T47D (cell line): ENCODE data around the gene SLC26A1.

ENCODE experiments used
- DNase-seq, 2 experiments: peaks; one replicate each; pipeline versions ENCODE4 v3.0.0 to v3.0.0-alpha.2; 2011 to 2012; ENCODE audit warnings: low read depth in 1 of 2, low spot score in 1 of 2
- JUND ChIP-seq: IDR thresholded peaks from 2 replicates; pipeline ENCODE4 v1.6.1; 2012; ENCODE audit warnings: low read depth
- in situ Hi-C: cut with HindIII; loops from 2 replicates; pipeline ENCODE4 v1.10.0; 2016; ENCODE audit warnings: low sequenced_read_pairs, low pct_unique_long_range_greater_than_20kb

Gene SLC26A1

DNA sequence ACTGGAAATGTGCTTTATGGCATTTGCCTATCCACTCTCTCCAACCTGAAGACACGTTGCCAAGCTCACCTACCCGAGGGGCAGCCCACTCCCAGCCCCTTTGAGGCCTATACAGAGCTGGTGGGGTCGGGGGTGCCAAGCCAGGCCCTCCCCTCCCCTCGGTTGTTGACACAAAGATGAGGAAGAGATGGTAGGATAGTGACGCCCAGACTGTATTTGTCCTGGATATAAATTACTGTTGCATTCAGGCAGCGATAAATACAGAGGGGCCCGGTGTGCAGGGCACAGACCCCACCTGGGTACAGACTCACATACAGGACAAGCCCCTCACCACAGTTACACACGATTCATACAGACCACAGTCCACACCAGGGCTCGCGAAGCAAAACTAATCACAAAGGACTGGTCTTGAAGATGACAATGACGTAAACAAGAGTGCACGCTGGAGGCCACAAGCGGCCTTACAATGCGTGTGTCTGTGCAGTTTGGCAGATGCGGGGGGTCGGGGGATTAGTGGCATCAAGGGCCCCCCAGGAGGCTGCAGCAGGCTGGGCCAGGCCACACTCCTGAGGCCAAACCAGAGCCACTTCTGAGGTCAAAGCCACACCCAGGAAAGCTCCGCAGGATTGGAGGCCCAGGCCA, 34.4 kb downstream of the SLC26A1 start:
- TF ChIP-seq JUND = no peak
- DNase-seq = no peak
- in situ Hi-C loops = no loop called here

DNA sequence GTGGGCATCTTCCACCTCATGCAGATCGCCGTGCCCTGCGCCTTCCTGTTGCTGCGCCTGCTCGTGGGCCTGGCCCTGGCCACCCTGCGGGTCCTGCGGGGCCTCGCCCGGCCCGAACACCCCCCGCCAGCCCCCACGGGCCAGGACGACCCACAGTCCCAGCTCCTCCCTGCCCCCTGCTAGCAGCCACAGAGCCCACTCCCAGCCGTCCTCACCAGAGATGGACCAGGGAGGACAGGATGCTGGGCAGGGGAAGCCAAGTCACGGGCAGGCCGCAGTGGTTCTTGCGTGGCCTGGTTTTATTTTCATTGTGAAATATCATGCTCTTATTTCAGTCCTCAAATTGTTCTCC, 34.9 kb downstream of the SLC26A1 start:
- TF ChIP-seq JUND = no peak
- no peak for DNase-seq
- in situ Hi-C loops = no loop called here

DNA sequence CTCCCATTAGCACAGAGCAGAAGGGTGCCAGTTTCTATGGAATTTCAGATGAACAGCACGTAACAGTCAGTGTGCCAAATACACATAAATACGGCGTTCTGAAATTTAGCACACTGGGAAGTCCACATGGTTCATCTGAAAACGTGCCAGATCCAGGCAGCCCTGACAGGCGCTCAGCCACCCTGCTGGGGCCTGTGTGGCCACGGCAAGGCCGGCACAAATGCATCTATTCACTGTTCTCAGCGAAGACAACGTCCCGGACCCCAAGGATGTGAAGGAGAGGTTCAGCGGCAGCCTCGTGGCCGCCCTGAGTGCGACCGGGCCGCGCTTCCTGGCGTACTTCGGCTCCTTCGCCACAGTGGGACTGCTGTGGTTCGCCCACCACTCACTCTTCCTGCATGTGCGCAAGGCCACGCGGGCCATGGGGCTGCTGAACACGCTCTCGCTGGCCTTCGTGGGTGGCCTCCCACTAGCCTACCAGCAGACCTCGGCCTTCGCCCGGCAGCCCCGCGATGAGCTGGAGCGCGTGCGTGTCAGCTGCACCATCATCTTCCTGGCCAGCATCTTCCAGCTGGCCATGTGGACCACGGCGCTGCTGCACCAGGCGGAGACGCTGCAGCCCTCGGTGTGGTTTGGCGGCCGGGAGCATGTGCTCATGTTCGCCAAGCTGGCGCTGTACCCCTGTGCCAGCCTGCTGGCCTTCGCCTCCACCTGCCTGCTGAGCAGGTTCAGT, 35.5 kb downstream of the SLC26A1 start:
- no peak for TF ChIP-seq JUND
- in situ Hi-C loops = no loop called here
- DNase-seq = no peak

DNA sequence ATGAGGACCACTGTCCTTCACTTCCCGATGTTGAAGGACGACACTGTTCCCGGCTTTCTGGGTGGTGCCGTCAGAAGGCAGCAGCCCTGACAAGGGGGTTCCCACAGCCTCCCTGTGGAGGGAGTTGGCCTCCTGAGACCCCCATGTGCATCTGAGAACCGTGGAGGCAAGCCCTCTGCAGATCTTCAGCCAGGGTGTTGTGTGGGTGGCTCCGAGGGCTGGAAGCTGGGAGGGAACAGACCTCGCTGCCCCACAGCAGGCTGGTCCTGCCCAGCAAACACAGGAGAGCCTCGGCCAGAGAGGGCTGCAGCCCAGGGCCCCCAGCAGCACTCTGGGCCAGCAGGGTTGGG, 36.0 kb downstream of the SLC26A1 start:
- DNase-seq = no peak
- in situ Hi-C loops = no loop called here
- no peak for TF ChIP-seq JUND

DNA sequence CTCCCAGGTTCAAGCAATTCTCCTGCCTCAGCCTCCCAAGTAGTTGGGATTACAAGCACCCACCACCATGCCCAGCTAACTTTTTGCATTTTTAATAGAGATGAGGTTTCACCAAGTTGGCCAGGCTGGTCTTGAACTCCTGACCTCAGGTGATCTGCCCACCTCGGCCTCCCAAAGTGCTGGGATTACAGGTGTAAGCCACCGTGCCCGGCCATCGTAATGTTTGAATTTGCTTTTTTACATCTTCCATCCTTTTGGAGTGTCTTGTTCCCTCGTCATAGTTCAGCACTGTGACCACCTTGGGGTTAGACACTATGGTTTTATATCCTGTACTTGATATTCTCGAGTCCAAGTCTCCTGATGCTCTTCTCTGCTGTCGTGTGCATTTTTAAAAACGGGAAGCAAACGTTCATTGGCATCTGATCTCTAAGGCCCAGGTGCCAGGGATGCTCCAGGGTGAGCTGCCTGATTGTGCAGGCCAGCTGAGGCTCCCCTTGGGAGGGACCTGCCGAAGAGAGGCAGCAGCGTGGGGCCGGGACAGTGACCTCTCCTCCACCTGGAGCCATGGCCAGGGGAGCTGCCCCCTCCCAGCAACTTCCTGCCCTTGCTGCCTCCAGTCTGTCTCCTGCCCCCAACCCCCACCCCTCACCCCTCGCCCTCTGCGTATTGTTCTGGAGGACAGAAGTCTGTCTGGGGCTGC, 36.5 kb downstream of the SLC26A1 start:
- in situ Hi-C loops = no loop called here
- no peak for TF ChIP-seq JUND
- no peak for DNase-seq

DNA sequence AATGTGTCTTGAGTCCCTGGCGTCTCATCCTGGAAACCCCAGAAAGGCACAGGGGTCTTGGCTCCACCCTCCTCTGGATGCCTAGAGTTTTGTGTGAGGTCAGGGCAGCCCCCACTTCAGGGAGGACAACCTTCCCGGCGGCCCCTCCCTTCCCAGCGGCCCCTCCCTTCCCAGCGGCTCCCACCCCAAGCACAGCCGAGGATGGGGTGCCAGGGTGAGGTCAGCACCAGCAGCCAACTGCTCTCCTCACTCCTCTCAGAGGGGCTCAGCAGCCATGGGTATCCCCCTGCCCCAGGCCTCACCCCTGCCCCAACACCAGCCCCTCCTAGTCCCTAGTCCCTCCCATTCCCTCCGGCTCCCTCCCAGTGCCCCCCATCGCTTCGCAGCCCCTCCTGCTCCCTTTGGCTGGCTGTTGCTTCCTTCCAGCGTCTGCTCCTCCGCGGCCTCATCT, 37.2 kb downstream of the SLC26A1 start:
- in situ Hi-C loops = no loop called here
- DNase-seq = no peak
- no peak for TF ChIP-seq JUND

DNA sequence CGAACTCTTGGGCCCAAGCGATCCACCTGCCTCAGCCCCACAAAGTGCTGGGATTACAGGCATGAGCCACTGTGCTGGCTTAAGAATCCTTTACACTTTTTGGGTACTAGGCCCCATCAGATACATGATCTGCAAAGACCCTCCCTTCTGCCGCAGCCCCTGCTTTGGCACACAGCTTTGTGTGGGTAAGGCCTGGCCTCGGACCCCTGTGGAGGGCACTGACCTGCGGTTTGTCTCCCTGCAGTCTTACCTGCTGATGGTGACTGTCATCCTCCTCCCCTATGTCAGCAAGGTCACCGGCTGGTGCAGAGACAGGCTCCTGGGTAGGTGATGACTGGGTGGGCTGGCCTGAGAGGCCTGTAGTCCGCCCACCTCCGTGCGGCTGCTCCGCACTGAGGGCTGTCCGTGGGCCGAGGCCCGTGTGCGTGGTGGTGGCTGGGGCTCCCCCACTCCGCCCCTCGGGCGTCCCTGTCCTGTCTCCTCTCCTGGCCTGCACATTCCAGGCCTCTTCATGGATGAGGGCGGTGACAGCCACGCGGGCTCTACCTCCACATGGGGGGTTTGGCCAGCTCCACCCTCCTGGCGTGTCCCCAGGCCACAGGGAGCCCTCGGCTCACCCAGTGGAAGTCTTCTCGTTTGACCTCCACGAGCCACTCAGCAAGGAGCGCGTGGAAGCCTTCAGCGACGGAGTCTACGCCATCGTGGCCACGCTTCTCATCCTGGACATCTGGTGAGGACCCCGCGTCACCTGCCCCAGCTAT, 37.9 kb downstream of the SLC26A1 start:
- TF ChIP-seq JUND = no peak

DNA sequence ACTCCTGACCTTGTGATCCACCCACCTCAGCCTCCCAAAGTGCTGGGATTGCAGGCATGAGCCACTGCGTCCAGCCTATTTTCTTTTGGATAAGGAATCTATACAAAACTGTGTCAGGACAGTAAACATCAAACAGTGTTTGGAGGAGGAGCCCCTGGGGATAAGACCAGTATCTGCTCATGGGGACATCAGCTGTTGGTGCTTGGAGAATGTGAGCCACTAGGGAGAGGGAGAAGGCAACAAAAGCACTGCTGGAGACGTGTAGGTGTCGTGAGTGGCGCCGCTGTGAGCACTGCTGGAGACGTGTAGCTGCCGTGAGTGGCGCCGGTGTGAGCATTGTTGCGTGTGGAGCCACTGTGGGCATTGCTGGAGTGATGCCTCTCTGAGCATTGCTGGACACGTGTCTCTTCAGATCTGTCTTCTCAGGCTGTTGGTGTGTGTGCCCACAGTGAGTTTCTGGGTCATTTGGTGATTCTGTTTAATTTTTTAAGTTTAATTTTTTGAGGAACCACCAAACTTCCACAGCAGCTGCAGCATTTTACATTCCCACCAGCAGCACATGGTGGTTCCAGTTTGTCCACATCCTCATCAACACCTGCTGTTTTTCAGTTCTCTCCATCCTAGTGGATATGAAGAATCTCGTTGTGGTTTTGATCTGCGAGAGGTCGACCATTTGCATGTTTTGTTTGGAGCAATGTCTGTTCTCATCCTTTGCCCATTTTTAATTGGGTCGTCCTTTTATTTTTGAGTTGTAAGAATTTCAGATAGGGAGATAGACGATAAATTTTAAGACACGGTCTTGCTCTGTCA, 38.8 kb downstream of the SLC26A1 start:
- no peak for TF ChIP-seq JUND
- in situ Hi-C loops = no loop called here
- DNase-seq = no peak

More for the DNA sequence above, 37.9 kb downstream of the SLC26A1 start:
- no peak for DNase-seq
- in situ Hi-C loops = no loop called here

DNA sequence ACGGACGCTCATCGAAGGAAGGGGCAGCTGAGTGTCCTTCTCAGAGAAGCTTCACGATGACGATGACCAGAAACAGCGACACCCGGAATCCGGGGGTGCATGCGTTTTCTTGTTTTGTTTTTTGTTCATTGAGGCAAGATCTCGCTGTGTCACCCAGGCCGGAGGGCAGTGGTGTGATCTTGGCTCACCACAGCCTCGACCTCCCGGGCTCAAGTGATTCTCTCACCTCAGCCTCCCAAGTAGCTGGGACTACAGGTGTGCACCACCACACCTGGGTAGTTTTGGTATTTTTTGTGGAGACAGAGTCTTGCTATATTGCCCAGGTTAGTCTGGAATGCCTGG, 39.7 kb downstream of the SLC26A1 start:
- in situ Hi-C loops = no loop called here
- DNase-seq = no peak
- no peak for TF ChIP-seq JUND

DNA sequence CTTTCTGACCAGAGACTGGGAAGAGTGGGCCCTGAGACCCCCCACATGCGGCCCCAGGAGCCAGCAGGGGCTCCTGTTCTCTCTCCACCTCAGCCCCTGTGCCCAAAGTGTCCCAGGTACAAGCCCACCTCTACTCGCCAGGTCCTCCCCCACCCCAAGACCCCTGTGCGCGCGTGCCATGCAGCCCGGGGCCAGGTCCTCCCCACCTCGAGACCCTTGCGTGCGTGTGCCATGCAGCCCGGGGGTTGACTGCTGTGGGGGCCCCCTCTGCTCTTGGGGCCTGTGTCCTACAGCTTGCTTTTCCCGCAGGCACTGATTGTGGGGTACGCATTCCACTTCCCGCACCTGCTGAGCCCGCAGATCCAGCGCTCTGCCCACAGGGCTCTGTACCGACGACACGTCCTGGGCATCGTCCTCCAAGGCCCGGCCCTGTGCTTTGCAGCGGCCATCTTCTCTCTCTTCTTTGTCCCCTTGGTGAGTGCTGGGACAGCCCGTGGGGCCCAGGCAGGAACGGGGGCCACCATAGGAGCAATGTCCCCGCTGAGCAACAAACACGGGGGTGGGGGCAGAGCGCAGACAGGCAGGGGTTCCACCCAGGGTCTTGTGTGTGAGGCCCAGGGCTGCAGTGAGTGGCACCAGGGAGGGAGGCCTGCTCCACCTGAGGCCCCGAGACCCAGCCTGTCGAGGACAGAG, 40.2 kb downstream of the SLC26A1 start:
- DNase-seq = no peak
- no peak for TF ChIP-seq JUND
- in situ Hi-C loops = no loop called here

DNA sequence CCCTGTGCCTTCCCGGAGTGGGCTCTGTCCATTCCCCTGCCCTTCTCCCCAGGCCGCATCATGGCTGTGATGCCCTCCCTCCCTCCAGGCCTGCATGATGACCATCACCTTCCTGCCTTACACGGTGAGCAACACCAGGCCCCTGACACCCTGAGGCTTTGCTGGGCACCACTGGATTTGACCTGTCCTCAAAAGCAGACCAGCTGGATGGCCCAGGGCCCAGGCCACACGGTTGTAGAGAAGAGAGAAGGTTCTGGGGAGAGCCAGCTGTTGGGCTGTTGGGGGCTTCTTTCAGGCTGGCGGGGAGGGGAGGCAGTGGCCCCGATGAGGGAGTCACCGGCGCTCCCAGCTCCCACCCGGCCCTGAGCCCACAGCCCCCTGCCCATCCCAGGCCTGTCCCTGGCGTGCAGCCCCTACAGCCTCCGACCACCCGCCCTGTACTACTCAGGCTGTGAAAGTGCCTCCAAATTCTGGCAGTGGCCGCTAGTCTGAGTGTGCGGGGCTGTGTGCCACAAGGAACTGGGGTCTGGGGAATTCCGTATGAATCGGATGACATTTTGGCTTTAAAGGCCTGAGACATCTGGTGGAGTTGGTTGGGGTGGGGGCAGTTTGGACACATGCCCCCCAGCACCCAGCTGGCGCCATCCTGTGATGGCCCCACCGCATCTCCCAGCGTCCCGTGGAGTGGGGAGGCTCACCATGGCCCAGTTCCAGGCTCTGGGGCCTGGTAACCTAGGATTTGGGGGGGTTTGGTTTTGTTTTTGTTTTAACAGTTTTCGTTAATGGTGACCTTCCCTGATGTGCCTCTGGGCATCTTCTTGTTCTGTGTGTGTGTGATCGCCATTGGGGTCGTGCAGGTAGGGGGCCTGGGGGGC, 41.4 kb downstream of the SLC26A1 start:
- in situ Hi-C loops = no loop called here
- no peak for DNase-seq
- TF ChIP-seq JUND = no peak
